Measurements from ENCODE around the gene UBR7.

UBR7 gene

DNA sequence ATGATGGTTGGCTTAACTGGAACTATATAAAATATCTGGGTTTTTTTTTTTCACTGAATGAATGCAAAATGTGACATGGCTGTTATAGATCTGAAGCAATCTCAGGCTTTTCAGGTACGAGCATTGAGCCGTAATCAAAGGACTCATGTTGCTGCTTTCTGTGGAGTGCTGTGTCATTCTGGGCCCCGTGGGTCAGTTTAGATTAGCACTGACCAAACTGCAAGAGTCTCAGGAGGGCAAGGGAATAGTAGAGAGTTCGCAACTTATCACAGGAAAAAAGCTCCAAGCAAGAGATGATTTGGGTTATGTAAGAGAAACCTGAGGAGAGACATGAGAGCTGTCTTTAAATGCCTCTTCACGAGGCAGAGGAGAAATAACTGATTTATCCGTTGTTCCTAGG lies 59.1 kb downstream of the UBR7 start:
- DNase-seq = no peak

DNA sequence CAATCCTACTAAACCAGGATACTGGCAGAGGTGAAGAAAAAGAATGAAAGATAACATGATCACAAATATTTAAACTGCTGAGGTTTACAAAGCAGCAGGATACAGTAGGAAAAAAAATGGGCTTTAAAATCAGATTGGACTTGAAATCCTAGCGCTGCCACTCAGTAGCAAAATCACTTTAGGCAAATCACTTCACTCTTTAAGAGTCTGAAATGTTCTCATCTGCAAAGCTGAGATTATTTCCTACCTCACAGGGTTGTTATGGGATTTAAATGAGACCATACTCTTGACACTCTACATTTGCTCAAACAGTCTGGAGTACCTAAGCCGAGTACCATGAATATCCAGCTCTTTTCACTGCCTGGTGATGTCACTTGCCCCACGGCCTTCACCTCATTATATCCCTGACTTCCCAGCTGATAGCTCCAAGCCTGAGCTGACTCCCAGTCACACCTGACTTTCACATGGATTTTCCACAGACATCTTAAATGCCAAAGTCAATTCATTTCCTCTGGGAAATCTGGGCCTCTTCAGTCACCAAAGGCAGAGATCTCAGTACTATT lies 60.2 kb downstream of the UBR7 start:
- no peak for DNase-seq

DNA sequence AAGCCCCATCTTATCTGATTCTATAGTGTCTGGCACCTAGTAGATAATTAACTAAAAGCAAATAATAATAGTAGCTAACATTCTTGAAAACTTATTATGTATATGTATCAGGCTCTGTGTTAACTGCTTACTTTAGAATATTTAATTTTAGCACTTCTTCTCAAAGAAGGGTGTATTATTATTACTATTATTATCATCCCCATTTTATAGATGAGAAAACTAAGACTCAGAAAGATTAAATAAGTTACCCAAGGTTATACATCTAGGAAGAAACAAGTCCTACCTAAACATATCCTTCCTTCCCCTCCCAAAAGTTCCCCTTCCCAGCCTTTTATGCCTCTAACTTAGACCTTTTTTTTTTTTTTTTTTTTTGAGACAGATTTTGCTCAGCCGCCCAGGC lies 61.4 kb downstream of the UBR7 start:
- DNase-seq = no peak

DNA sequence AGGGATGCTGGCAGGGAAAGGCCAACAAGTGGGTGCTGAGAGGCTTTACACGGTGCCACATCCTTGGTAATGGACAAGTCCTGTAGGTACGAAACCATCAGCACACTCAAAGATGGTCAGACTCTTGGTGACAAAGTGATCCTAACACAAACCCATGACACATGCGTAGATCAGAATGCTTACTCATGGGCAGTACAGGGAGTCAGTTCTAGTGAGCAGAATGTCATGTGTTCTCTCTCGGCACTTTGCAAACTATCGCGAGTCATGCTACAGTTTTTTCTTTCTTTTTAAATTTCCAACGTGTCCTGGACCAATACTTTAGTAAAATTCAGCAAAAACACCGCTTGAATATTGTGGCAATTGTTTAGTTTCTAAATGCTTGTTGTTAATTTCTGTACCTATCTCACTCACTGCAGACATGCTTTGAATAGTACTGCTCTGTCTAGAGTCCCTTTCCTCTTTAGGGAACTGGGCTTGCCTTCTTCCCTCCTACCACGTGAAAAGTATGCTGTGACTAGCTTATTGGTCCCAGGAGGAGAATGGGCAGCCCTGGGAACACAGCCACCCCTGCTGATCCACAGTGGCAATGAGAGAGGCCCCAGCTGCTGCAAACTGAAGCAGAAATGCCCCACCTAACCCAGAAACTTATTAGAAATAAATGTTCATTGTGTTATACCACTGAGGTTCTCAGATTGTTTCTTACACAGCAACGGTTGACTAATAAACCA lies 62.4 kb downstream of the UBR7 start:
- peak; percentile 38 to 73 for DNase-seq

DNA sequence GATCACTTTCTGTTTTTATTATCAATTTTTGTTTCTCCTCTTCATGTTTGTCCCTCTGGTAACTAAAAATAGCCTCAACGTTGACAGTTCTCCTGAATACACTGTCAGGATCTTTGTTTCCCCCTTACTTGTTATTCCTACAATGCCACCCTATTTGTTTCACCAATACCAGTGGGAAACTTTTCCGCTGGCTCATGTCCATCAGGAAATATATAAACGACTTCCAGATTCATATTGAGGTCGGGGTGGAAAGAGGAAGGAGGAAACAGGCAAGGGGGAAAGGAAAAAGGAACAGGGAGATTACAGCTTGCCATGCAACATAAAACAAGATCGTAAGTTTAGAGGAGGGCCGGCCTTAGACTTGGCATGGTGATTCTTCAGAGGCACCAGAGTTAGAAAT lies 64.1 kb downstream of the UBR7 start:
- peak; percentile 8 to 11 for DNase-seq

DNA sequence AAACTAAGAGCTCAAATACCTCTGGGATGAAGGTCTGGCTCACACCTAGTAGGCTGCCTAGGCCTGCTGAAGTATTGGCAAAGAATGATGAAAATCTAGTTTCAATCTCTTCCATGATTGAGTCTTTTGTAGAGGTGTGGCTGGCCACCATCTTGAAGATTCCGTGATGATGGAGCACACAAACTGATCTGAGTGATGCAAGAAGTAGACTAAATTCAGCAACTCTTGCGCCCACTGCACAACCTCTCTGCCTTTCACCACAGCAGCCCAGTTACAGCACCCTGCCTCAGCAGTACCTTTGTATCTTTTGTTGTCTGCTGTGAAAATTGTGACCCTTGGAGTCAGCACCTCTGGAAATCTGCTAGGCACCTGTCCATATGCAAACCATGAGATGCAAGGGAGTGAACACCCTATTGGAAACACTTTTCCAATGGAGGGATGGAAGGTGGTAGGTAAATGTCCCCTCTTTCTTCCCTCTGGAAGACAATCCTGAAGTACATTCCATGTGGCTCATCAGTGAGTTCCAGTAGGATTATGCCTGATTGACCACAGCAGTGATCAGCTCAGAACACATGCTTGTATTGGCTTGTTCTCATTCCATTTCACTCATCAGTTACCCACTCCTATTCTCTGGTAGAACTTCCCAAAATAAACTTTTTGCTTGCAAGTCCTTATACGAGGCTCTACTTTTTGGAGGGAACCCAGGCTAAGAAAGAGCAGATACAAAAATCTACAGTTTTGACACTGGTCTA lies 67.2 kb downstream of the UBR7 start:
- DNase-seq = no peak

DNA sequence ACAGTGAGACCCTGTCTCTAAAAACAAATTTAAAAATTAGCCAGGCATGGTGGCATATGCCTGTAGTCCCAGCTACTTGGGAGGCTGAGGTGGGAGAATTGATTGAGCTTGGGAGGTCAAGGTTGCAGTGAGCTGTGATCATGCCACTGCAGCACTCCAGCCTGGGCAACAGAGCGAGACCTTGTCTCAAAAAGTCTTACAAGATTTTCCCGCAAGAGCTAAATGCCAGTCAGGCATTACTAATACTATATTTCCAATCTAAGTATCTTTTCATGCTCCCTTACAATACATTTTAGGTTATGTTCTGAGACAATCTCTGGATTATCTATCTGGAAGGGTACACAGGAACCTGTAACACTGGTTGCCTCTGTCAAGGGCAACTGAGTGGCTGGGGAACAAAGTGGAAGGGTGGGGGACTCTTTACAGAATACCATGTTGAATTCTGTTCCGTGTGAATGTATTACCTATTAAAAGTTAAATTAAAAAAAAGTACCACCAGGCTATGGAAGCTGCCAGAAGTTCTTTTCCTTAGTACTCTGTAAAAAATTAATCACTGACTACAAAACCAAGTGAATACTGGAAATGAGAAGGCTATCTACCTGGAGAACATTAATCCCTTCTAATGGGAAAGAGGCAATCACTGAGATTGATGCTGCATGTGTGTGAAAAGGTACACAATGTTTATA lies 69.1 kb downstream of the UBR7 start:
- no peak for DNase-seq

All from inflammatory macrophage treated with lipopolysaccharide for 1 hour (primary cell).